Activated CD8-positive, alpha-beta T cell treated with anti-CD3 and anti-CD28 coated beads, Interleukin-2, amount 10 ng/mL, durations not matched to agents 7 days and 5 days (primary cell): ENCODE data around the gene SMG6. TPM values are rescaled to one million over a fixed set of nuclear protein-coding genes. Genes with fewer than 3 reads are reported as not detected.

Source experiments
- ATAC-seq: fragments of 150-1000 bp; cut with Tn5 transposase; one replicate; pipeline ENCODE4 v1.10.0; 2021; ENCODE audit warnings: moderate library complexity
- CTCF ChIA-PET: fragments of 350-600 bp; sonication (Branson Sonifier 250); formaldehyde crosslinking; loops from one replicate; lab custom pipeline; 2021; ENCODE audit warnings: antibody characterized with exemption; lab: Charles Lee
- POLR2A ChIA-PET: fragments of 350-600 bp; sonication (Branson Sonifier 250); formaldehyde crosslinking; loops from one replicate; lab custom pipeline; 2021; ENCODE audit warnings: antibody characterized with exemption; lab: Charles Lee
- DNase-seq: peaks from one replicate; pipeline ENCODE4 v3.0.0-alpha.2; 2020
- H3K27ac Mint-ChIP-seq: one replicate; pipeline ENCODE4 v1.8.0; 2021; ENCODE audit warnings: mild to moderate bottlenecking, mixed read lengths
- H3K27me3 Mint-ChIP-seq: one replicate; pipeline ENCODE4 v1.8.0; 2021; ENCODE audit warnings: low read depth, mixed read lengths
- H3K36me3 Mint-ChIP-seq: one replicate; pipeline ENCODE4 v1.8.0; 2021; ENCODE audit warnings: low read depth, mixed read lengths
- H3K4me1 Mint-ChIP-seq: one replicate; pipeline ENCODE4 v1.8.0; 2021; ENCODE audit warnings: low read depth, mixed read lengths
- H3K4me3 Mint-ChIP-seq: one replicate; pipeline ENCODE4 v1.8.0; 2021; ENCODE audit warnings: mild to moderate bottlenecking, mixed read lengths
- H3K9me3 Mint-ChIP-seq: one replicate; pipeline ENCODE4 v1.8.0; 2022; ENCODE audit warnings: mixed read lengths; ENCODE audit not compliant: insufficient read depth
- total RNA-seq, 2 experiments: library from RNA; stranded (reverse); gene quantifications; one replicate each; pipeline ENCODE4 v1.2.3, GENCODE V29; 2021

SMG6 gene
- total RNA-seq, 2 experiments from 2014 or later = 49.8 to 55.9 TPM

DNA sequence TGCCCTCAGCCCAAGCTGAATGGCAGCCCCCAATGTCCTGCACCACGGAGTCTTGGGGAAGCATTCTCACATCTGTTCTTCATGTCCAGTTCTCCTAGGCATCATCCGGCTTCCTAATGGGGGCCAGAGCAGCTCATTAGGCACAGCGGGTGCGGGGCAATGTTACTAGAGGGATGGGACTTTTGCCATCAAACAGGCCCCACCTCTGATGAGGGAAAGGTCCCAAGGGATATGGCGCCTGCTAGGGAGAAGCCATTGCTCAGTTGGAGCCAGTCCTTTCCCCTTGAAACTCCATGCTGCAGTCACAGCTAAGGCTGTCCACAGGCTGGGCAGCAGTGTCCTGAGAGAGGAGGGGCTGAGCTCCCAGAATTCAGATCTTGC lies 275.4 kb downstream of the SMG6 start:
- Mint-ChIP-seq H3K27ac (no peak overlapping the region), H3K36me3 (peaks cover 2% of the 10 kb centered on the region), H3K27me3 (peaks cover 40% of the 10 kb centered on the region), H3K4me1 (peaks cover 26% of the 10 kb centered on the region), H3K4me3 (no peak overlapping the region), H3K9me3 (no peaks in the 10 kb centered on the region)
- no peak for ATAC-seq
- ChIA-PET POLR2A (no interaction called here), CTCF (interaction anchor here (1.0 kb wide), 1 partner anchor 119 kb away, joined by 4 read pairs; no protein-coding TSS in a partner anchor)
- DNase-seq = no peak

DNA sequence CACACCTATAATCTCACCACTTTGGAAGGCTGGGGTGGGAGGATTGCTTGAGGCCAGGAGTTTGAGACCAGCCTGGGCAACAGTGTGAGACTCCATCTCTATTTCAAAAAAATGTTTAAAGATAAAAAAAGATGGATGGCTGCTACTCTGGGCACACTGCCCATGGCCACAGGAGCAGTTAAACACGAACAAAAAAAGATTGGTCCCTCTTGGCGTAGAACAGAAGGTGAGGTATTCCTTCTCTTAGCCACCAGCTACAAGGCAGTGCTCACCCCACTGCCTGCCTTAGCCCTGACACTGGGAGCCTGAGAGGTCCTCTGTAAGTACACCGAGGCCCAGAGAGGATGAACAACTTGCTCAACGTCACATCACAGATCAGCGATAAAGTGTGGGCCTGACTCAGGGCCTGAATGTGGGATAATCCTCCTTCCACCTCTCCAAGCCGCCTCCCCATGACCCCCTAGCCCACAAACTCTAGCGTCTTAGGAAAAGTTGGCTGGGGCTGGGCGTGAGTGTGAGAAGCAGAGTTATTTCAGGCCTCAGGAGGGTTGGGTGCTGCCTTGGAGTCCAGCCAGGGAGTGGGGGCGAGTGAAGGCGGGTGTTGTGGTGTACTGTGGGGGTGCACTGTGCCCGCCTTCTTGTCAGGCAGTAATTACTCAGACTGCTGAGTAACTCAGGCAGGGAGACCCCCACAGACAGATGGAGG lies 275.9 kb downstream of the SMG6 start:
- Mint-ChIP-seq H3K4me1 (peaks cover 30% of the 10 kb centered on the region), H3K9me3 (no peaks in the 10 kb centered on the region), H3K4me3 (no peak overlapping the region), H3K27me3 (peaks cover 46% of the 10 kb centered on the region), H3K36me3 (peaks cover 2% of the 10 kb centered on the region), H3K27ac (no peak overlapping the region)
- DNase-seq = no peak
- no peak for ATAC-seq
- ChIA-PET CTCF (no interaction called here), POLR2A (no interaction called here)

DNA sequence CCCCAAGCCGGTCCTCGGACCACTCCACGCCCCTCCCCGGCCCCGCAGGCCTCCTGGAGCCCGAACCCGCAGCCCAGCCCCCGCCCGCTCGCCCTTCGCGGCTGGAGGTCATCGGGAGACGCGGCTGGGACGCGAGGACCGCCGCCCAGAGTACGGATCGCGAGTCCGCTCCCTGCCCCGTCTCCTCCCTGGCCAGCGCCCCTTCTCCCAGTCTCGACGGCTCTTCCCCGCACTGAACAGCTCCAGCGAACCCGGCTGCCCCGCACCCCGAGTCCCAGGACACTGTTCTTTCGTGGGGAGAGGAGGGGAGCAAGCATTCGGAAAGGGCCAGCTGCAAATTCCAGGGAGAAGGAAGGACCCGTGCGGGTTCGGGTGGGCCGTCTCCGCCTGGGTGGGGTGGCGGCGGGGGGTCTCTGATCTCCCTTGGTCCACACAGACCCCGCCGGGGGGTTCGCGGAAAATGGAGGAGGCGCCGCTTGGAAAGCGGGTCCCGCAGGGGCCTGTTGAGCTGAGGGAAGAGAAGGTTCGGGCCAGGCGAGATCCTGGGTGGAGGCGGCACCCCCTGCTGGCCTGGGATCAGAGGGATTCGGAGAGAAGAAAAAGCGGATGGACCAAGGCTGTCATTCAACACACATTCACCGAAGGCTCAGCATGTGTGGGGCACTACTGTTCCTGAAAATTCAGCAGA lies 277.8 kb downstream of the SMG6 start:
- ChIA-PET CTCF (interaction anchor here (0.9 to 1.7 kb wide), 6 partner anchors 29 to 145 kb away, joined by 3 to 21 read pairs (median 4); partner anchors contain the start of gene HIC1), POLR2A (no interaction called here)
- Mint-ChIP-seq H3K4me1 (peaks cover 30% of the 10 kb centered on the region), H3K36me3 (peaks cover 2% of the 10 kb centered on the region), H3K9me3 (no peaks in the 10 kb centered on the region), H3K27me3 (peaks cover 55% of the 10 kb centered on the region), H3K4me3 (peak overlapping the region; percentile 66), H3K27ac (no peak overlapping the region)
- DNase-seq (peak; percentile 41), ATAC-seq (no peak)

DNA sequence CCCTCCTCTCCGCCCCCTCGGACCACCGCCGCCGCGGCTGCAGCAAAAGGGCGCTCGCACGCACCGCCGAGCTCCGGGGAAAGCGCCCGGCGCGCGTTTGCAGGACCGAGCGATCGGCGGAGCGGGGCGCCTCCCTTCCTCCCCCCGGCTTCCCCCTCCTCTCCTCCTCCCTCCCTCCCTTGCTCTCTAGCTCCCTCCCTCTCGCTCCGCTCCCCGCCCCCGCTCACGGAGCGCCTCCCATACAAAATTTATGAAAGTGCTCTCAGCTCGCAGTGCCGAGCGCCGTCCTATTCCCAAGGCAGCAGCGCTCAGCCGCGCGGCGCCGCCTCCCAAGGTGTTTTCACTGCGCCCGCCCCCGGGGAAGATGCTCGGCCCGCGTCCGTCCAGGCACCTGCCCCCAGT lies 278.4 kb downstream of the SMG6 start, which contains the start of gene RTN4RL1:
Gene RTN4RL1 (minus strand): TSS at position 115 of the 402 bp plus-strand sequence. CDS start 469 bp downstream, outside the sequence.
- DNase-seq (peak; percentile 80), ATAC-seq (peak; percentile 38)
- ChIA-PET CTCF (interaction anchor here (0.9 to 1.7 kb wide), 5 partner anchors 29 to 144 kb away, joined by 3 to 21 read pairs (median 4); partner anchors contain the start of gene HIC1), POLR2A (no interaction called here)
- Mint-ChIP-seq H3K36me3 (peaks cover 2% of the 10 kb centered on the region), H3K27me3 (peaks cover 58% of the 10 kb centered on the region), H3K9me3 (no peaks in the 10 kb centered on the region), H3K27ac (no peak within 1 kb of the TSS), H3K4me1 (peaks cover 25% of the 10 kb centered on the region), H3K4me3 (peak within 1 kb of the TSS; percentile 66)

DNA sequence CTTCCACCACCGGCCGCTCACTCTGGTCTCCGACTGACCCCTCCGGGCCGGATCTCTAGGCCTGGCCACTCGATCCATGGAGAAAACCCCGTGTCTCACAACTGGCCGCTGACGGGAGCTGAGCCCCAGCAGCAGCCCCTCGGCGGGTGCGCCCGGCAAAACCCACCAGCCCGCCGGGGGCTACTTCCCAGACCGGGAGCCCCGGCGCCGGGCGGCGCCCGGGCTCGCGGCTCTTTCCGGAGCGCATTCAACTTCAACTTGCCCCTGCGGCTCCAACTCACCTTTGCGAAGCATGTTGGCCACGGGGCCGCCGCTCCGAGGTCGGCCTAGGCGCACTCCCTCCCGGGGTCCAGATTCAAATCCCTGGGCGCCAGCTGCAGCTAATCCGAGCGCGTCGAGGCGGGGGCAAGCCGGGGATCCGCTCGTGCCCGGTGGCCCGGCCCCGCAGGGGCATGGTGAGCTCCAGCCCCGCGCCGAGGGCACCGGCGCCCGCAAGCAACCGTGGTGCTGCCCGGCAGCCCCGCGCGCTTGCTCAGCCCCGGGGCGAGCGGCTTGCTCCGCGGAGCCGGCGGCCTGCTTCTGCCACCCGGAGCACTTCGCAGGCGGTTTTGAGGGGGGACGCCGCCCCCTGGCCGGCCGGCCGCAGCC lies 278.9 kb downstream of the SMG6 start:
- CTCF ChIA-PET = interaction anchor here (0.7 to 1.7 kb wide), 5 partner anchors 51 to 358 kb away, joined by 3 to 21 read pairs (median 4); no protein-coding TSS in a partner anchor
- ATAC-seq (peak; percentile 35), DNase-seq (no peak)
- peaks cover 23% of the 10 kb centered on the region for H3K4me1 Mint-ChIP-seq
- POLR2A ChIA-PET = no interaction called here
- peaks cover 2% of the 10 kb centered on the region for H3K36me3 Mint-ChIP-seq
- H3K4me3 Mint-ChIP-seq = peak overlapping the region; percentile 28
- peaks cover 63% of the 10 kb centered on the region for H3K27me3 Mint-ChIP-seq
- no peak overlapping the region for H3K27ac Mint-ChIP-seq
- H3K9me3 Mint-ChIP-seq = no peaks in the 10 kb centered on the region

DNA sequence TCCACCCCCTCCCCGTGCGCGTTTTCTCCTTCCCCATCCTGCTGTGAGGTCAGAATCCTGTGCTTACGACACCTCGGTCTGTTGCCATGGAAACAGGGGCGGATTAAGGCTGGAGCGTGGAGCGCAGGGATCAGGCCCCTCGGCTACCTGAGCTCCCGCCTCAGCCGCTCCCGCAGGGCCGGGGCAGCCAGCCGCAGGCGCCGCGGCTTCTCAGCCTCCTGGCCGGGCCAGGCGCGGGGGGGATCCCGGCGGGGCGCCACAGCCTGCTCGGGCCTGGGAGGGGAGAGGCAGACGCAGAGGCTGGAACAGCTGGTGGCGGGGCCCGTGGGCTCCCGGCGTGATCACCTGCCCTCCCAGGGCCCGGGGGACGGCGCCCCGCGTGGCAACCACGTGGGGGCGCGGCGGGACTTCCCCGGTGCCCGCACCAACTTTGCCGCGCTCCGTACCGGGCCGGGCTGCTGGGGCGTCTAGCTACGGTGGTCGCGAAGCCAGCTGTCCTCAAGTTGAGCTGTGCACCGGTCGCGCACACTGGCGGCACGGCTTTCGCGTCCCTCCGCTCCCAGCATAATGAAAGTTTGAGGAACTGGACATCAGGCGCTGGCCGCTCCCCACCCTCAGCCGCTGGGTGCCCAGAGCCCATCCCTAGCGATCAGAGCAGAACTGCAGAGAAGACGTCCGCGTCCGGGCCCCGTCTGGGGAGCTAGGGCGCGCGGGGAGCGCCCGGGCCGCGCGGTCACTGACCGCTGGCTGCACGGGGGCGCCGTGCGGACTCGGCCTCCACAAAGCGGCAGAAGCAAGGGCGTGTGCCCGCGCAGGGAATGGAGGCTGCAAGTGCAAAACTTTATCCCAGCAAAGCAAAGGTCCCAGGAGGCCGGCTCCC lies 279.7 kb downstream of the SMG6 start:
- ChIA-PET CTCF (interaction anchor here (0.7 to 1.6 kb wide), 3 partner anchors 115 to 358 kb away, joined by 3 to 4 read pairs (median 4); no protein-coding TSS in a partner anchor), POLR2A (no interaction called here)
- peaks cover 2% of the 10 kb centered on the region for H3K36me3 Mint-ChIP-seq
- H3K9me3 Mint-ChIP-seq = no peaks in the 10 kb centered on the region
- DNase-seq = peak; percentile 34
- peak overlapping the region; percentile 55 for H3K4me3 Mint-ChIP-seq
- no peak for ATAC-seq
- peaks cover 21% of the 10 kb centered on the region for H3K4me1 Mint-ChIP-seq
- no peak overlapping the region for H3K27ac Mint-ChIP-seq
- peaks cover 66% of the 10 kb centered on the region for H3K27me3 Mint-ChIP-seq

DNA sequence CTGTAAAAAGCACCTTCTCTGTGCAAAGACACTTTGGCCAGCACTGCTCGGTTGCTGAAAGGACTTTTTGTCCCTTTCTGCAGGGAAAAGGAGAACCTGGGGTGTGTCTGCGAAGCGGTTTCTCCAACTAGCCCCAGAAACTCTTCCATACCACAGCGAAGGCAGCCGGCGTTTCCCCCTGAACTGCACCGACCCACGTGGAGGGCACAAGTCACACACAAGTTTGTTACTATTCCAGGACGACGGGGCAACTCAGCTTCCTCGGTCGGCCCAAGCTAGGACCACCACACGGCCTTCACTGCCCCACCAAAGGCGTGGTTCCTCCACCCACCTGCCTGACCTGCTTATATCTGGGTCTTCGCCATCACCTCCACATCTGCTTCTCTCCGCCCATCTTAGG lies 280.3 kb downstream of the SMG6 start:
- Mint-ChIP-seq H3K27me3 (peaks cover 59% of the 10 kb centered on the region), H3K36me3 (peaks cover 2% of the 10 kb centered on the region), H3K4me3 (no peak overlapping the region), H3K4me1 (peaks cover 21% of the 10 kb centered on the region), H3K27ac (no peak overlapping the region), H3K9me3 (no peaks in the 10 kb centered on the region)
- ChIA-PET POLR2A (no interaction called here), CTCF (no interaction called here)
- ATAC-seq = no peak
- DNase-seq = no peak

DNA sequence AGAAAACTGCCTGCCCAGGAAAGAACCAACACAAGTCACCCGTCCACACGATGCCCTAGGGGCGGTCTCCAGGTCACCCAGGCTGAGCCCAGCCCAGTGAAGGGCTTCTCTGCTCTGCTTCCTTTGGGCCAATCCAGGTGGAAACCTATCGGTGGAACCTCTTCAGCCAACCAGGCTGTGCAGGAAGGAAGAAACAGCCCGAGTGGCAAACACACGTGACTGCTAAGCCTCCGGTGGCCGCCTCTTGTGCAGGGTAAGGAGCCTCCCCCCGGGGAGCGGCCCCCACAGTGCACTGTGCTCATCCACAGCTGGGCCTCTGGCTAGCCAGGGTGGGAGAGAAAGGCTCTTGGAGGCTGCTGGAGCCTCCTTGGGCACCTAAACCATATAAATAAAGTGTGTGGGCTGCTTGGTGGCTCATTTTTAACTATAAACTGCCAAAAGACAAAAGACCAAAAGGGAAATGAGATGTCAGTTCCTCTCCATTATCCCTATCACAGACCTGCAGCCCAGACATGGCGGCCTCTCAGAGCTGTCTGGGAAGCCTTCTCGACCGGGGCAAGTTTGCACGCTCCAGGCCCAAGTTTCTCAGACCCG lies 280.8 kb downstream of the SMG6 start:
- POLR2A ChIA-PET = no interaction called here
- H3K4me3 Mint-ChIP-seq = no peak overlapping the region
- no peak for ATAC-seq
- H3K27me3 Mint-ChIP-seq = peaks cover 54% of the 10 kb centered on the region
- H3K4me1 Mint-ChIP-seq = peaks cover 21% of the 10 kb centered on the region
- CTCF ChIA-PET = no interaction called here
- peaks cover 2% of the 10 kb centered on the region for H3K36me3 Mint-ChIP-seq
- H3K27ac Mint-ChIP-seq = no peak overlapping the region
- DNase-seq = no peak
- no peaks in the 10 kb centered on the region for H3K9me3 Mint-ChIP-seq

DNA sequence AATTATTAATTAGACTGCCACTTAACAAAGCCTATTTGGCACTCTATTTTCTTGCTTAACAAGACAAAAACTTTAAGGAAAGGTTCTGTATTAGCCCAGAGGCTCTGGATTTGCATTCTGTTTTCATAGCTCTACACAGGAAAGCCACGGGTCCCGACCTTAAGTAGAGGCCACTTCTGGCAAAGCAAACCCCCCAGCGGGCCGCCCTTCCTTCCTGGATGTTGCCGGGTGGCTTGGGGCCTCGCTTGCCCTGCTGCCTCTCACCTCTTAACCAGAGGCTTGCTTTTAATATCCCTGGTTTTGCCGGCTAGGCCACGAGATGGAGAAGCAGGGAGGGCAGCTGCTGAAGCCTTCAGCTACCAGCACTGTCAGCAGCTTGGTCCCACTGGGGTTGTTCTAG lies 282.9 kb downstream of the SMG6 start:
- Mint-ChIP-seq H3K4me3 (no peak overlapping the region), H3K27ac (no peak overlapping the region), H3K9me3 (no peaks in the 10 kb centered on the region), H3K4me1 (peaks cover 15% of the 10 kb centered on the region), H3K27me3 (peaks cover 38% of the 10 kb centered on the region), H3K36me3 (no peaks in the 10 kb centered on the region)
- ChIA-PET POLR2A (interaction anchor here (0.5 kb wide), 2 partner anchors 98 to 213 kb away, joined by 3 read pairs; no protein-coding TSS in a partner anchor), CTCF (interaction anchor here (0.8 to 1.5 kb wide), 3 partner anchors 36 to 395 kb away, joined by 3 to 5 read pairs (median 3); no protein-coding TSS in a partner anchor)
- ATAC-seq (no peak), DNase-seq (no peak)

DNA sequence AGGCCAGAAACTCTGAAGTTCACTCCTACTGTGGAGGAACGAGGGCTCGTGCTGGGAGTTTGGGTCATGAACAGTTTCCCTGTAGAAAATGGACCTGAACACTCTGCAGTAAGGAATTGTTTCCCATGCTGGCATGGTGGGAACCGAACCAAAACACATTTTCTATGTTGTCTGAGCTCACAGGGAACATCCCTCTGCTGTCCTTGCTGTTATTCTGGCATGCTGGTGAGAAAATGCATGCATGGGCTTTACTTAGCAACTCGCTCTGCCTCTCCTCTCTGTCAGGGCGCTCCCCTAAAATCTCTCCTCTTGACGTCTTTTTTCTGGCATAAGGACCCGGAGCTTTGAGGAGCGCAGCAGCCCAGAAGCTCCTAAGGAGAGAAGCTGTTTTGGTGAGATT lies 283.9 kb downstream of the SMG6 start:
- ATAC-seq = no peak
- no peaks in the 10 kb centered on the region for H3K36me3 Mint-ChIP-seq
- peaks cover 36% of the 10 kb centered on the region for H3K27me3 Mint-ChIP-seq
- no peak overlapping the region for H3K4me3 Mint-ChIP-seq
- no peaks in the 10 kb centered on the region for H3K9me3 Mint-ChIP-seq
- CTCF ChIA-PET = interaction anchor here (1.4 to 1.5 kb wide), 2 partner anchors 35 to 111 kb away, joined by 3 to 5 read pairs; no protein-coding TSS in a partner anchor
- H3K27ac Mint-ChIP-seq = no peak overlapping the region
- peaks cover 12% of the 10 kb centered on the region for H3K4me1 Mint-ChIP-seq
- POLR2A ChIA-PET = no interaction called here
- no peak for DNase-seq
